AG04450 (cell line): Measurements from ENCODE around the gene CHST9. TPM values are rescaled to one million over a fixed set of nuclear protein-coding genes. Genes with fewer than 3 reads are reported as not detected.

Experiments used
- CTCF ChIA-PET: fragments of 300-600, 350-600 bp; formaldehyde crosslinking; extraction: SDS; loops from one replicate; lab custom pipeline; 2022; ENCODE audit warnings: antibody characterized with exemption, inconsistent platforms; lab: Charles Lee
- POLR2A ChIA-PET: fragments of 350-600 bp; formaldehyde crosslinking; extraction: SDS; loops from one replicate; lab custom pipeline; 2021; ENCODE audit warnings: antibody characterized with exemption, inconsistent platforms; lab: Yijun Ruan, JAX
- DNase-seq: peaks from one replicate; pipeline ENCODE4 v3.0.0-alpha.2; 2011; ENCODE audit warnings: low read depth, low spot score
- H3K27ac ChIP-seq: one replicate; pipeline ENCODE4 v1.5.1; 2012; ENCODE audit warnings: low read depth, low read length, control low read depth
- H3K27me3 ChIP-seq: one replicate; pipeline ENCODE4 v1.6.0; 2012; ENCODE audit warnings: low read length; ENCODE audit not compliant: control insufficient read depth, insufficient read depth
- H3K4me3 ChIP-seq: 2 replicates; pipeline ENCODE4 v1.5.1; 2011; ENCODE audit warnings: mild to moderate bottlenecking, low read depth, low read length, control low read depth
- H3K9me3 ChIP-seq: 2 replicates; pipeline ENCODE4 v1.5.1; 2012; ENCODE audit warnings: low read length; ENCODE audit not compliant: control insufficient read depth, insufficient read depth
- polyA plus RNA-seq: library from polyadenylated mRNA; depleted of rRNA; stranded (reverse); fragments of >200 nt; gene quantifications from 2 replicates; pipeline ENCODE4 v1.2.3, GENCODE V29; 2011
- TF ChIP-seq, protein P1 (sequence below): IDR thresholded peaks from 2 replicates; pipeline ENCODE4 v1.5.1; 2011; ENCODE audit warnings: low read depth, low read length, control low read depth, inconsistent platforms

The CHST9 gene
- polyA plus RNA-seq, 1 experiment: not detected

- peaks cover 11% of the 10 kb centered on the region; the same call in 1 of the 2 replicates for H3K9me3 ChIP-seq
- POLR2A ChIA-PET: no interaction called here
- no peak overlapping the region for H3K4me3 ChIP-seq
- no peak overlapping the region for H3K27ac ChIP-seq
- CTCF ChIA-PET: no interaction called here
- TF ChIP-seq, protein P1, sequence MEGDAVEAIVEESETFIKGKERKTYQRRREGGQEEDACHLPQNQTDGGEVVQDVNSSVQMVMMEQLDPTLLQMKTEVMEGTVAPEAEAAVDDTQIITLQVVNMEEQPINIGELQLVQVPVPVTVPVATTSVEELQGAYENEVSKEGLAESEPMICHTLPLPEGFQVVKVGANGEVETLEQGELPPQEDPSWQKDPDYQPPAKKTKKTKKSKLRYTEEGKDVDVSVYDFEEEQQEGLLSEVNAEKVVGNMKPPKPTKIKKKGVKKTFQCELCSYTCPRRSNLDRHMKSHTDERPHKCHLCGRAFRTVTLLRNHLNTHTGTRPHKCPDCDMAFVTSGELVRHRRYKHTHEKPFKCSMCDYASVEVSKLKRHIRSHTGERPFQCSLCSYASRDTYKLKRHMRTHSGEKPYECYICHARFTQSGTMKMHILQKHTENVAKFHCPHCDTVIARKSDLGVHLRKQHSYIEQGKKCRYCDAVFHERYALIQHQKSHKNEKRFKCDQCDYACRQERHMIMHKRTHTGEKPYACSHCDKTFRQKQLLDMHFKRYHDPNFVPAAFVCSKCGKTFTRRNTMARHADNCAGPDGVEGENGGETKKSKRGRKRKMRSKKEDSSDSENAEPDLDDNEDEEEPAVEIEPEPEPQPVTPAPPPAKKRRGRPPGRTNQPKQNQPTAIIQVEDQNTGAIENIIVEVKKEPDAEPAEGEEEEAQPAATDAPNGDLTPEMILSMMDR: no peak
- DNase-seq: no peak
- no peaks in the 10 kb centered on the region for H3K27me3 ChIP-seq
Observed at GRCh38 chr18:27073404-27073830, 111.7 kb downstream of the CHST9 start.

- TF ChIP-seq, protein P1: no peak
- Histone ChIP-seq H3K27ac (no peak overlapping the region), H3K27me3 (no peaks in the 10 kb centered on the region), H3K4me3 (no peak overlapping the region), H3K9me3 (peaks cover 5% of the 10 kb centered on the region; the same call in 1 of the 2 replicates)
- CTCF ChIA-PET: no interaction called here
- POLR2A ChIA-PET: no interaction called here
- DNase-seq: no peak
Observed at GRCh38 chr18:27064673-27065072, 120.4 kb downstream of the CHST9 start.

- POLR2A ChIA-PET: no interaction called here
- no peaks in the 10 kb centered on the region for H3K27me3 ChIP-seq
- no peak overlapping the region for H3K4me3 ChIP-seq
- no peak for DNase-seq
- TF ChIP-seq, protein P1: no peak
- H3K27ac ChIP-seq: no peak overlapping the region
- H3K9me3 ChIP-seq: peaks cover 5% of the 10 kb centered on the region; the same call in 1 of the 2 replicates
- CTCF ChIA-PET: no interaction called here
Observed at GRCh38 chr18:27062802-27063201, 122.3 kb downstream of the CHST9 start.

DNA sequence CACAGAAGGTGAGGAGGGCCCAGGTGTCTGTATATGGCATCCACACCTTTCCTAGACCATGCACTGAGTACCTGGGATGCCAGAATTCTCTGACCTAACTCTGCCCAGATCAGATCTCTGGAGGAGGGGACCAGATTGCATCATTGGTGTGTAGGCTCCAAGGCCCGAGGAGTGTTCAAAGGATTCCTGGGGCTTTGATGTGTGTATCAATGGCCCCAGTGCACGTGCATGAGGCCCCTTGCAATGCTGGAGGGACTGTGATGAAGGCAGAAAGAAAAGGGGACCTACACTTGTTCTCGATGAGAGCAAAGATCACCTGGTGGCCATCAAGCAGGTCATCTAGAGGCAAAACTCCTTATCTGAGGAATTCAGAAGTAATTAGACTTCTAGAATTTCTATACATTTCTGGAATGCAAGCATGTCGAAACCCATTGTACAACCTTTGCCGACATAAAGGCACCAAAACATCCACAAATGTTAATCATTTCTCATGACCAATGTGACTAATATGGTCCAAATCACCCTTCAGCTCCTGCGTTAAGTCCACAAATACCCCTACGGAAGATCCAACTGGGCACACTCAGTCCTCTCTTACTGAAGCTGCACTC, 123.5 kb downstream of the CHST9 start:
- CTCF ChIA-PET: no interaction called here
- H3K9me3 ChIP-seq: peaks cover 8% of the 10 kb centered on the region
- no peak overlapping the region for H3K27ac ChIP-seq
- no peaks in the 10 kb centered on the region for H3K27me3 ChIP-seq
- no peak overlapping the region for H3K4me3 ChIP-seq
- no peak for DNase-seq
- TF ChIP-seq, protein P1: no peak
- POLR2A ChIA-PET: no interaction called here

DNA sequence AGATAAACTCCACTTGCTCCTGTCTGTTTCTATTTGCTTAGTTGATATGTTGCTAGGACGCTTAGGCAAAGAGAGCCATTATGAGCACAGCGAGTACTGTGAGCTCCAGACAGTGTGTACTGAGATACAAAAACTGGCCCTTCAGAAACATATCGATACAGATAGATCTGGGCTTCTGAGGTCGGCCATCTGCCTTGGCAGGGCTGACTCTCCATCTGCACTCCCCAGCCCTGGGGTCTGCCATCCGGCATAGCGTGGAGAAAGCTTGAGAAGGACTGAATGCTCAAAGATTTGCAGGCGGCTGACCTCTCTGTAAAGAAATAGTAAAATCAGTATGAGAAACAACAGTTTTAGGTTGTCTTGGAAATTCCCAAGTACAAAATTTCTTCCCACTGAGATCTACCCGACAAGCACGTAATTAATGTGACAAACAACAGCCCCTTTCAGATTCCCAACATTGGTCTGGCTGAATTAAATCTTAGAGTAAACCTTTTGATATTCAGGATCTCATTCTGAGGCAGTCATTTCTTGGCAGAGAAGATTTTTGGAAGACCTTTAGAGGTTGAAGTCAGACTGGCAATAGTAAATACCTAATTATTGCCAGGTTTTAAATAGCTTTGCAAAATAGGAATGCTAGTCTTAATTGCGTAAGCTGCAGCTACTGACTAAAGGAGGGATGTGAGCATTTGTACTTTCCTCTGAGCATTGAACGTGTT, 127.4 kb downstream of the CHST9 start:
- ChIA-PET POLR2A (no interaction called here), CTCF (no interaction called here)
- TF ChIP-seq, protein P1: no peak
- no peak overlapping the region for H3K4me3 ChIP-seq
- H3K27ac ChIP-seq: no peak overlapping the region
- DNase-seq: no peak
- peaks cover 6% of the 10 kb centered on the region for H3K9me3 ChIP-seq
- H3K27me3 ChIP-seq: no peaks in the 10 kb centered on the region
